HG02870 (cell line): Measurements from ENCODE around the gene WNT7A.
"Not testable (repeated sequence)": the region's sequence is repeated elsewhere in the genome, so short reads cannot be mapped to it uniquely, and the experiment has no call there.

ENCODE experiments used
- ATAC-seq: cut with Tn5 transposase; IDR thresholded peaks from one replicate; pipeline ENCODE4 v1.9.1; 2021; ENCODE audit warnings: mild to moderate bottlenecking, moderate library complexity; ENCODE audit not compliant: unreplicated experiment

Gene WNT7A

DNA sequence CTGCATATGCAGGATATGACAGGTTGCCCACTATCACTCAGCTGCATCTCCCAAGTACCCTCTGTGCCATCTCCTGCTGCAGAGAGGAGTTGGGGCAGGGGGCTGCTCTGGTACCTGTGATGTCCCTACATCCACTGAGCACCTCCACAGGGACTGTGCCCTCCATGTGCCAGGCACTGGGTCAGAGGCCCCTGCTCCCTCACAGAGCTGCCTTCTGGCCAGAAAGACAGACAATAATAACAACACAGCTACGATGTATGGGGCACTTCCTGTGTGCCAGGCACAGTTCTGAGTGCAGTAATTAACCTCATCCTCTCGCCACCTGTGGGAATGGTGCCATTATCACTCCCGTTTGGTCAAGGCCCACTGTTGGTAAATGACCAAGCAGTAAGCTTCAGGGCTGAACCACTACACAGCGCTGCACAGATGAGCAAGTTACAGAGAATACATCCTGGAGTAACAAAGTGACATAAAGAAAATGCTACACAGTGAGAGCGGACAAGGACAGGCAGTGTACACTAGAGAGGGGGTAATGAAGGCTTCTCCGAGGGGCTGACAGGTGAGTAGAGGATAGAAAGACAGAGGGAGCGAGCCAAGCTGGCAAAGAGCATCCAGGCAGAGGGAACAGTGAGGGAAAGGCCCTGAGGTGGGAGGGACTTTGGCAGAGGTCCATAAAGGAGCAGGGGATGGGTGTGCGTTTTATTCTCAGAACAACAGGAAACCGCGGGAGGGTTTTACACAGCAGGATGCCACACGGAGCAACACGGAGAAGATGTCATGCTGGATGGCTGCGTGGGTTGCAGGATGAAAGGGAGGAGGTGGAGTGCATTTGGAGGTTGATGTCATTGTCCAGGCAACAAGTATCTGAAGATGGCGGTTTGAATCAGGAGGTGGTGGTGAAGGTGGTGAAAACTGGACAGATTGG is 13.6 kb downstream of the WNT7A start:
- ATAC-seq, result no peak

DNA sequence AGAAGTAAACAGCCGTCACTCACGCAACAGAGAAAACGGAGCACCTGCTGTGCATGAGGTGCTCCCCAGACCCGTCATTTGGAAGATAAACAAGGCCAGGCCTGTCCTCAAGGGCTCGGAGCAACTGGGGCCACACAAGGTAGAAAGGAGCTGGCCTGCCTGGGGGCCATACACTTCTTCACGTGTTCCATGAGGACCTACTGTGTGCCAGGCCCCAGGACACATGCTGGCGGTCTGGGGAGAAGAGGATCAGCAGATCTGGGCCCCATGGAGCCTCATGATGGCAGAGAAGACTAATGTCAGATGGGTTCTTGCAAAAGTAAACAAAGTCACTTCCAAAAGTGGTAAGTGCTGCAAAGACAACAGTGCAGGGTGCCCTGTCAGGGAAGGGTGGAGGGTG is 14.3 kb downstream of the WNT7A start:
- no peak for ATAC-seq

DNA sequence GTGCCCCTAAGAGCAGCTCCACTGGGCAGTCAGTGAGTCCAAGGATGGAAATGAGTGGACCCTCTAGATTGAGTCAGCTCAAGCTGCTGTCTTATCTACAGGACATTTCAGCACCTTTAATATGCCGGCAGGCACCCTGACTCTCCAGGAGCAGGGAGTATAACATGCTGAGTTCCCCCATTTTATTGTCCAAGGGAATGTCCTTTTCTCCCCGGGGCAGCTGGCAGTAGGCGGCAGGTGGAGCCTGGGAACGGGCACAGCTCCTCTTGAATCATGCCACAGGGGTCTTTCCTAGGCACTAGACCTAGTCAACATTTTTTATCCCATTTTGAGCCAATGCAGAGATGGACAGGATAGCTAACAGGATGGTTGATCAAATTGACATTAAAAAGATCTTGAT is 14.8 kb downstream of the WNT7A start:
- ATAC-seq, result no peak

DNA sequence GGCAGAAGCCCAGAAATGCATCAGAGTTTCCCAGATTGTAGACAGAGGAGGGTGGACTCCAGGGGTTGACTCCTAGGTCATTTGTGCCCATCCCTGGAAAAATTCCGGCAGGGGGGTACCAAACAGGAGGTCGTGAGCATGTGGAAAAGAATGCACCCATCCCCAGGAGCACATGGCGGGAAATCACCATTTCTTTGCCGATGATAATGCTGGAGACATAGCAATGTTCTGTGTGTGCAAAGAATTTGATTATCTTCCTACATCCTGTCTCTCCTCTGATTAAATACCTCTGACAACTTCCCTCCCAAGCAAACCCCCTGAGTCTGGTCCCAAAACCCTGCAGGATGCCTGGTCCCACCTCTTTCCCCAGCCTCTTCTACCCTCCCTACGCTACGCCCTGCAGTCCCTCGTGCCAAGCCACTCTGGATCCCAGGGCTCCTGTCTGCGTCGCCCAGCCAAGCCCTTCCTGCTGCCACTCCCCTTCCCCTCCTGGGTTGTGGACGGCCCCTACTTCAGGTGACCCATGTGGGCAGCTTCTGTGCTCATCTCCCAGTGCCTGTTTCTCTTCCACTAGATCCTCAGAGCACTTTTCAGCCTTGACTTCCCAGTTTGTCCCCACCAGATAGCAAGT is 15.8 kb downstream of the WNT7A start:
- no peak for ATAC-seq

DNA sequence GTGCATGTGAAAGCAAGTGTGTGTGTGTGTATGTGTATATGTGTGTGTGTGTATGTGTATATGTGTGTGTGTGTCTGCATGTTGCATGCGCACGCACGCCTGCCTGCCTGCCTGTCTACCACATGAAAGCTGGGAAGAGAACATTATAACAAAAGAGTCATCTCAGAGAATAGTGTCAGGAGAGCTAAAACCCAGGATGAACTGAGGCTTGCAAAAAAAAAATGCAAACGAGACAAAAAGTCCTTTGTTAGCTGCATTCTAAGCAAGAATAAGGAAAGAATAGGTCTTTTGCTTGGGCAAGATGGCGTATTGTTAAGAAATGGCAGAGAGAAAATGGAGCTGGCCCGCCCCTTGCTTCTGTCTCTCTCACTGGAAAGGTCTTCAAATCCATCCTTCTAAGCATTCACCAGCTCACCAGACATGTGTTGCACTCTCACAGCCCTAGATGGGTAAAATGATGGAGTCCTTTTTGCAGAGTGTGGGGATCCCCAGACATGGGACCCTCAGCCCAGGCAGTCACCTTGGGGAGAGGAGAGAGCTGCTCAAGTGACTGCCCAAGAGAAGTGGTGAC is 16.4 kb downstream of the WNT7A start:
- no peak for ATAC-seq

DNA sequence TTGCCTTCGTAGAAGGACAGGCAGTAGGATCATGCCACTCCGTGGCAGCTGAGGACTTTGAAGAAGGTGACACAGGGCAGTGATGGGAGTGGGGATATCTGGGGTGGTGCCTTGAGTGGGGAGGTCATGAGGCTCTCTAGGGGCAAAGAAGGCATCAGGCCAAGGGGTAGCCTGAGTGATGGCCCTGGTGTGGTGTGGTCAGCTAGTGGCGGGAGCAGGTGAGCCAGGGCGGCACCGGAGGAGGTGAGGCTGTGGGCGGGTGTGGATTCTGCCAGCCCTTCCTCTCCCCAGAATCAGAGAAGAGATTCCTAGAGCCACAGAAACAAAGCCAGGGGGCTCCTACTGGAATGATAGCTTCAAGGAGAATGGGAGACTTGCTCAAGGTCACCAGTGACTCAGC is 18.4 kb downstream of the WNT7A start:
- no peak for ATAC-seq

DNA sequence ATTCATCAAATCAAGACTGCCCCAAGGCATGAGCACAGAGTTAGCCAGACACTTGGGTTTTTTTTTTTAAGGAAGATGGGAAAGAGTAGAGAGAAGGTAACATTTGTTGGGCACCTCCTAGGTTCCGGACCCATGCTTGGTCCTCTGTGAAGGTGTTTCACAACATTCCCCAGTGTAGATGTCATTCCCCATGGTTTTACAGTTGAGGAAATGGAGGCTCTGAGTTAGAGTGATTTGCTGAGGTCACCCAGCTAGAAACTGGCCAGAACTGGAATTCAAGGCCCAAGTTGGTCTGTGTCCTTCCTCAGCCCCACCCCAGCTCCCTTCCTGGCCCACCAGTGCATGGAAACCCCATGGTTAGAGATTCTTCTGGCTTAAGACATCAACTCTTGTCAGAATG is 19.9 kb downstream of the WNT7A start:
- ATAC-seq, result no peak

DNA sequence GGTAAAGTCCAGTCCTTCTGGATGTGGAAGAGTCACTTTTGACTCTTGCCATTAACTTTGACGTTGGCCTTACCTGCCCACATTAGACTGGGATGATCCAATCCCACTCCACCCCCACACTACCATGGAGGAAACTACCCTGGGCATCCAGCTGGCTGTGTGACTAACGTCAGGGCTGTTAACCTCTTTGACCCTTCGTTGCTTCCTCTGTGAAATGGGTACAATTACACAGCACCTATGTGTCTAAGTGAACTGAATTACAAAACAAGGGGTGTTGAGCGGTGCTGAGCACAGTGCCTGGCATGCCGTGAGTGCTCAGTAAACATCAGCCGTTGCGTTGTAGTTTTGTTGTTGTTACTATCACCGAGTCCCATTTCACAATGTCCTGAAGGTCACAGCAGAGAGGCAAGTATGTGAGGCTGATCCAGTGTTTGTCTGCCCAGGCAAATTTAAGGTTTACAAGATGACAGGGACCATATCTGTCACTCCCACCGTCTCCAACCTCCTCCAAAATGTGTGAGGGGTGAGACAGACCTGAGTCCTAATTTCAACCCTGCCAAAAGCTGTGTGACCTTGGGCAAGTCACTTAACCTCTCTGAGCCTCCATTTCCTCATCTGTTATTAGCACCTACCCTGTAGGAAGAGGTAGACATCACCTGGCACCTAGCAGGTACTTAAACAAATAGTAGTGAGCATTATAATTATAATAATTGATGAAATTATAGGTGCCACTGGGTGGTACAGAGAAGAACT is 20.9 kb downstream of the WNT7A start:
- no peak for ATAC-seq

DNA sequence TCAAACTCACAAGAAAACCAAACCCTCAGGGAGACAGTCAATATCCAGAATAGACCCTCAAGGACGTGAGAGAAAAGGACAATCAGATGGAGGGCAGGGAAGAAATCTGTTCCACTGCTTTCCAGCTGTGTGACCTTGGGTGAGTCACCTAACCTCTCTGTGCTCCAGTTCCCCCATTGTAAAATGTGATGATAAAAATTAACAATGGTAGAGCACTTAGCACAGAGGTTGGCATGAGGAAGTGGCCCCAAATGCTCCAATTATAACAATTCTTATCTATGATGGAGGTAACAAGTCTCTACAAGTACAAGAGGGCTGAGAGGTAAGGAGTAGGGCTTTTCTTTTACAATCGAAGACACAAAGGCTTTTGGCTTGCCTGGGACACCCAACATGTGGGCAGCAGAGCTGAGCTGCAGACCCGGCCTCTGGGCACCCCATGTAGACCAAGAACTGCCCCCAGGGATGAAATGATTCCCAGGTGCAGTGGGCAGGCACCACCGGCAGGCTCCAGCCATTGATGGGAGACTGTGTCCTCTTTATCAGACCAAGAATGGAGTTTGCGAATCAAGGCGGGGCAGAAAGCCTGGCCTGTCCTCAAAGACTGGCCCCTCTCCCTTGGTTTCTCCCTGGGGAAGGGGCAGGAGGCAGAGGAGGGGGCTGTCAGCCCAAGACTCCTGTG is 22.0 kb downstream of the WNT7A start:
- ATAC-seq, result no peak

DNA sequence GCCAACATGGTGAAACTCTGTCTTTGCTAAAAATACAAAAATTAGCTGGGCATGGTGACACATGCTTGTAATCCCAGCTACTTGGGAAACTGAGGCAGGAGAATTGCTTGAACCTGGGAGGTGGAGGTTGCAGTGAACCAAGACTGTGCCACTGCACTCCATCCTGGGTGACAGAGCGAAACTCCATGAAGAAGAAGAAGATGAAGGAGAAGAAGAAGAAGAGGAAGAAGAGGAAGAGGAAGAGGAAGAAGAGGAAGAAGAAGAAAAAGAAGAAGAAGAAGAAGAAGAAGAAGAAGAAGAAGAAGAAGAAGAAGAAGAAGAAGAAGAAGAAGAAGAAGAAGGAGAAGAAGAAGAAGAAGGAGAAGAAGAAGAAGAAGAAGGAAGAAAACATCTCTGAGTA is 23.2 kb downstream of the WNT7A start:
- ATAC-seq, result not testable (repeated sequence)

DNA sequence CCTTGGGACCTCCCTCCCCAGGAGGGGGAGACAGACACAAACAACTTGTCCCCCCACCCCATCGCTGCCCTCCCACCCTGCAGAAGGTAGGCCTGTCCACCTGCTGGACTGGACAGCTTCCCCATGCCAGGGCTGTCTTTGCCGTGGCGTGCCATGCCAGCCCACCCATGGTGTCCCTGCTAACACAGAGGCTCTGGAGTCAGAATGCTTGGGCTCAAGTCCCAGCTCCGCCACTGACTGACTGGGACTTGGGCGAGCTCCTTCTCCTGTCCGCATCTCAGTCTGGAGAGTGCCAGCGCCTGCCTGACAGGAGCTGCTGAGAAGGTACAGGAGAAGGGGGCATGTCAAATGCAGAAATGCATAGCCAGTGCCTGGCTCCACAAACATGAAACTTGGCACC is 23.9 kb downstream of the WNT7A start:
- no peak for ATAC-seq

DNA sequence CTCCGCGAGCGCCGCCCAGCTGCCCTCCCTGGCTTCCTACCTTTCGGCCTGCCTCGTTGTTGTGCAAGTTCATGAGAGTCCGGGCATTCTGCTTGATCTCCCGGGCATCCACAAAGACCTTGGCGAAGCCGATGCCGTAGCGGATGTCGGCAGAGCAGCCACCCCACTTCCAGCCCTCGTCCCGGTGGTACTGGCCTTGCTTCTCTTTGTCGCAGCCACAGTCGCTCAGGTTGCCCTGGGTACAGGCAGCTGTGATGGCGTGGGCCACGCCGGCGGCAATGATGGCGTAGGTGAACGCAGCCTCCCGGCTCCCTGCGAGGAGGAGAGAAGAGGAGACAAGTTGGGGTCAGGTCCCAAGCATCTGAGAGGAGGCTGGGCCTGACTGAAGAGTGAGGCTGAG is 25.4 kb downstream of the WNT7A start:
- no peak for ATAC-seq

DNA sequence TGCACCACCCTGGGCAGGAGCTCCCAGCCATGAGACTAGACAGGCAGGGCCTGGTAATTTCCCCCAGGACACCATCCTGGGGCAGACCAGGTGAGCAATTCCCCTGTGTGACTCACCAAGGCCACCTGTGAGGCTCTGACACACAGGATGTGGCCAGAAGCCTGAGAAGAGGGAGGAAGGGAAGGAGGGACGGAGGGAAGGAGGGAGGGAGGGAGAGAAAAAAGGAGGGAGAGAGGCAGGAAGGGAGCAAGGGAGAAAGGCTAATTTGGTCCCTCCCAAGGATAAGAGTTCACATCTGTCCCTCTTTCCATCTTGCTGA is 25.9 kb downstream of the WNT7A start:
- no peak for ATAC-seq

DNA sequence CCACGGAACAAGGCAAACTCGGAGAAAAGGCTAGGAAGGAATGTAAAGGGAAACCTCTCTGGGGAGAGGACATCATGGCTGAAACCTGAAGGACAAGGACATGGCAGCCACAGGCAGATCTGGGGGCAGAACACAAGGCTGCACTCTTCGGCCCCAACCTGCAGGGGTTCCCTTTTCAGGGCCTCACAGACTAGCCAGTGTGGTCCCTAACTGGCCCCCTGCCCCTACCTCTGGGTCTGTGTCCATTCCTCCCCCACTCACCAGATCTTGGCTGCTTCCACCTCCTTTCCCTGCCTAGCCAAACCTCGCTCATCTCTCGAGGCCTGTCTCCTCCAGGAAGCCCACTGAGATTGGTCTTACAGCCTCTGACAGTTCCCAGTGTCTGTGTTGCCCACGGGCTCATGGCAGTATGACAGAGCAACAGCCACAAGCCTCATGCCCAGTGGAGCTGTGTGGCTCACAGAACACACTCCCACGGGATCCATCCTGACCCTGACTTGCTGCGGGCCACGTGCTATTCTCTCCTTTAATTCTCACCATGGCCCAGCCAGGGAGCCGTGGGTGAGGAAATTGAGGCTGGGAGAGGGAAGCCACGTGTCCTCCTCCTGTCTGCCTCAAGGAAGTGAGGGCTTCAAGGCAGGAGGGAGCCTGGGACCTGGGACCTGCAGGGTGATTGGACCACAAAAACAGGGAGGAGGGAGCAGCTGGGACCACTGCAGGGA is 26.5 kb downstream of the WNT7A start:
- no peak for ATAC-seq

DNA sequence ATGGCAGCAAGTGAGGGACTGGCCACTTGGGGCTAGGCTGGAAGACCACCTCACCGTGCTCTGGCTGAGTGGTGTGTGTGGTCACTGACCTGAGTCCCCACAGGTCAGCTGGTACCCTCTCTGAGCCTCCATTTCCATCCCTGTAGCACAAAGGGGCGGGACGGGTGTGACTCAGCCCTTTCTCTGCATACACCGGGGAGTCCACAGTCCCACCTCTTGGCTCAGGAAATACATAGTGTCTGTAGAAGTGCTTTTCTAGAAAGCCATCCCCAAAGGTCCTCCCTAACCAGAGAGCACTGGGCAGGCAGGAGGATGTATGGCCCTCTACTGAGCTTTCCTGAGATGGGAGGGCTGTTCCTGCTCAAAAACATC is 27.2 kb downstream of the WNT7A start:
- ATAC-seq, result no peak

DNA sequence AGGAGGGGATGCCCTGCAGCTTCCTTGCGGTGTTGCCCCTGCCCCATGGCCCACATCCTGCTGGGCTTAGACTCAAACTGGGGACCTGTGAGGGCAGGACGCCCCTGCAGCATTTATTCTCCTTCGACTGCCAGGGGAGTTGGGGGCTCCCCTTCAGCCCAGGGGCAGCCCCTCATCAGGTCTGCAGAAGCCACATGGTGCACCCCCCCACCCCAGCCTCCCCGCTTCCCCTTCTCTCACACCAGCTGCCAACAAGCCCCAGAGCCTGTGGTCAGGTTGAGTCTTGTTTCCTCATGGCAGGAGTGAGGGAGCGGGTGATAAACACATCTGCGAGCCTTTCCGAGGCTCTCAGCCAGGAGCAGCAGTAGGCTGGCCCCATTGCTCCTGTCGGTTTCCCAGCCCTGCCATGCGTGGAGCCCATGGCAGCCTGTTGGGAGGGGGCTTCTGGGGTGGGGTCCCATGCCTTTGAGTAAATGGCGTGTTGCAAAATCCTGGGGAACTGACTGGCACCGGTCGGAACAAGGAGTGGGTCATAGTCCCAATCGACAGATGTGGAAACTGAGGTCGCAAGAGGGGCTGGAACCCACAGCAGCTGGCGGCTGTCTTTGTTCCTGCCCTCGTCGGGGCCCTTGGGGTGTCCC is 27.8 kb downstream of the WNT7A start:
- no peak for ATAC-seq

DNA sequence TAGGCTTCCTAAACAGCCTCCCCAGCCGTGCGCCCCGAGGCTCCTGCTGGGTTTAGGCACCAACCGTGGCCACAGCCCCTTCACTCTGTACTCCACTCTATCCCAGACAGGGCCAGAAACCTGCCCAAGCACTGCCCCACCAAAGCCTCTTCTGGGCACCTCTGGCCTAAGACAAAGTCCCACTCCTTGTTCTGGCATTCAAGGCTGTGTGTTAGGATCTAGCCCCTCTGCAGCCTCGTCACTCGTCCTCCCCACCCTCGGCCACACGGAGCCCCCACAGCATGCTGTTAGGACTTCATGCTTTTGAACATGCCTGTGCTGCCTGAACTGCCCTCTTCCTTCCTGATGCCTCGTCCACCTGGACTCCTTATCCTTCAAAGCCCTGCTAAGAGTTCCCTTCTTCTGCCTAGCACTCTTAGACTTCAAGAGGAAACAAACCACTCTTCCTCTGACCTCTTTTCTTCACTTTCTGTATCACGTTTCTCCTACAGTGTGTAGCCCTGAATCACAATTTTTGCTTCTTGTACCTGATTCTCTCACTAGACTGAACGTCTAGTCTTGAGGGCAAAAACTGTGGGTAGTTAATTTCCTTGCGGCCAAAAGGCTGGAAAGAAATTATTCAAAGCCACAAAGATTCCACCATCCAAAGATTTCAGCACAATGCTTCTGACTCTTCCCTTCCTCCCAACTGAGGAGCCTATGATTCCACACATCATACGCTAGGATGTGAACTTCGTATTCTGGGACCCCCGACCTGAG is 28.6 kb downstream of the WNT7A start:
- no peak for ATAC-seq

DNA sequence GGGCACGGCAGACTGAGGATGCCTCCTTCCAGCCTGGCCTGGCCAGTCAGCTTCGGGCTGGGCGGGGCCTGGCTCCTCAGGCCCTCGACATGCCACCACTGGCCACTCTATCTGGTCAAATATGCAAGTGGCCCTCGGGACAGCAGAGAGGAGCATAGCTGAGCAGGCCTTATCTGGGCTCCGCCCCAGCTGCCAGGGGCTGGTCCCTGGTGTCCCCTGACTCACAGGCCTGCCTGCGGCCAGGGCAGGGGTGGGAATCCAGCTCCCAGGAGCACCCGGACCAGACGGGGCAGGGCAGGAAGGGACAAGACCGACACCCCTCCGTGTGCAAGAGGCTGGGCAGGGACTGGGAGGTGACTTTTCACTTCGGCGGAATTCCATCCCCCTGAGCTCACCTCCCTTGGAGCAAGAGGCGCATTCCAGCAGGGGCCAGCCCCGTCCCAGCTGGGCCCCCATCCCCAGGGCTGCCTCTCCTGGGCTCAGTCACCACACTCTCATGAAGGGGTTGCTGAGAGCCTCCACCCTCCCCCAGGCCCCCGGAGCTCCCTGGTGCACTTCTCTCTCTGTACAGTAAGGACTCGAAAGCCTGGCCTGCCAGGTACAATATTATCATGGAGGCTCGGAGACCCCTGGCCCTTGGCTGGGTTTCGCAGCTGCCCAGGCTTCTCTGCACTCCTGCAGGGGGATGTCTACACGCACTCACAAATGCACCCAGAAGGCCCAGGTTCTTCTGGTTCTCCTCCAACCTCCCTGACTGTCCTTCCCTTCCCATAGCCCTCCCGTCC is 29.5 kb downstream of the WNT7A start:
- no peak for ATAC-seq
